AML-193 (cell line): Measurements from ENCODE around the gene POU2F3.

ENCODE experiments used
- DNase-seq, 2 experiments: peaks; one replicate each; lab custom pipeline; 2025; lab: John Stamatoyannopoulos, UW

POU2F3 gene

GRCh38 chr11:120210626-120211521, 29.1 kb upstream of the POU2F3 start, which contains the start of gene OAF:
OAF (plus strand) TSS chr11:120211032; CDS start chr11:120211280, 248 bp downstream.
- peak; percentile 29 to 41 for DNase-seq

- no peak for DNase-seq
Observed at GRCh38 chr11:120211522-120212258, 28.2 kb upstream of the POU2F3 start.

GRCh38 chr11:120212259-120212878, 27.6 kb upstream of the POU2F3 start:
- DNase-seq: no peak

- no peak for DNase-seq
Observed at GRCh38 chr11:120212926-120213325, 27.0 kb upstream of the POU2F3 start.

- DNase-seq: no peak
Observed at GRCh38 chr11:120214581-120214980, 25.4 kb upstream of the POU2F3 start.

- no peak for DNase-seq
Observed at GRCh38 chr11:120215634-120216033, 24.3 kb upstream of the POU2F3 start.

- no peak for DNase-seq
Observed at GRCh38 chr11:120216426-120217102, 23.4 kb upstream of the POU2F3 start.

- DNase-seq: no peak
Observed at GRCh38 chr11:120217526-120217925, 22.4 kb upstream of the POU2F3 start.

GRCh38 chr11:120217941-120218694, 21.8 kb upstream of the POU2F3 start:
- DNase-seq: no peak

GRCh38 chr11:120218695-120219033, 21.3 kb upstream of the POU2F3 start:
- DNase-seq: no peak

- DNase-seq: no peak
Observed at GRCh38 chr11:120219232-120219937, 20.6 kb upstream of the POU2F3 start.

- no peak for DNase-seq
Observed at GRCh38 chr11:120219938-120220746, 19.8 kb upstream of the POU2F3 start.

- no peak for DNase-seq
Observed at GRCh38 chr11:120220747-120221037, 19.2 kb upstream of the POU2F3 start.

GRCh38 chr11:120221115-120221752, 18.7 kb upstream of the POU2F3 start:
- no peak for DNase-seq

- no peak for DNase-seq
Observed at GRCh38 chr11:120222916-120223315, 17.0 kb upstream of the POU2F3 start.

- DNase-seq: peak; percentile 8 to 20
Observed at GRCh38 chr11:120223793-120224192, 16.1 kb upstream of the POU2F3 start.

- no peak for DNase-seq
Observed at GRCh38 chr11:120224361-120224760, 15.6 kb upstream of the POU2F3 start.

GRCh38 chr11:120224972-120225909, 14.7 kb upstream of the POU2F3 start:
- DNase-seq: peak; percentile 47 to 70
